Measurements from ENCODE around the gene LYRM4. TPM values are rescaled to one million over a fixed set of nuclear protein-coding genes. Genes with fewer than 3 reads are reported as not detected.

Gene LYRM4
- total RNA-seq, 1 experiment from 2014 or later: 44.3 TPM

GRCh38 chr6:5109436-5109835 is 151.3 kb downstream of the LYRM4 start:
- Histone ChIP-seq H3K14ac (ENCODE audit: insufficient read depth, low read length) (no peak overlapping the region), H4K5ac (ENCODE audit: insufficient read length, low read depth, low read length) (no peak overlapping the region), H3K4me2 (ENCODE audit: insufficient read depth, insufficient read length, low read length) (no peak overlapping the region), H3K27ac (ENCODE audit: insufficient read length, low read depth, low read length) (no peak overlapping the region), H3K23ac (ENCODE audit: insufficient read length, low read depth, low read length) (no peak overlapping the region), H3K18ac (ENCODE audit: insufficient read length, low read depth, low read length) (no peak overlapping the region), H2BK5ac (ENCODE audit: insufficient read length, low read length) (no peak overlapping the region), H3K9me3 (ENCODE audit: control insufficient read depth, low read depth, low read length) (no peaks in the 10 kb centered on the region), H2AFZ (ENCODE audit: low read length) (no peak overlapping the region), H2BK15ac (ENCODE audit: low read depth, low read length) (no peak overlapping the region), H4K8ac (replicated peaks; ENCODE audit: insufficient read length, low read depth, low read length) (no peak overlapping the region), H2BK120ac (ENCODE audit: low read depth, low read length, poor library complexity, severe bottlenecking) (no peak overlapping the region), H3K79me2 (ENCODE audit: insufficient read depth, low read length) (no peaks in the 10 kb centered on the region), H3K9ac (ENCODE audit: extremely low read depth, insufficient read length, low read length) (no peak overlapping the region), H3T11ph (ENCODE audit: low read length) (no peak overlapping the region), H2AK5ac (ENCODE audit: insufficient read length, low read length) (no peak overlapping the region), H3K4ac (ENCODE audit: low read depth, low read length) (no peak overlapping the region), H4K20me1 (ENCODE audit: control insufficient read depth, insufficient read depth, insufficient read length) (no peaks in the 10 kb centered on the region), H2BK20ac (ENCODE audit: low read depth, low read length, poor library complexity, severe bottlenecking) (no peak overlapping the region), H3K79me1 (ENCODE audit: insufficient read depth, low read depth, low read length, poor library complexity, severe bottlenecking) (no peaks in the 10 kb centered on the region), H3K27me3 (ENCODE audit: insufficient read depth, low read length) (no peaks in the 10 kb centered on the region), H2BK12ac (ENCODE audit: insufficient read length, low read depth, low read length) (no peak overlapping the region), H3K56ac (ENCODE audit: insufficient read length, low read depth, low read length) (no peak overlapping the region), H3K23me2 (ENCODE audit: insufficient read length, low read depth, low read length, poor library complexity, severe bottlenecking) (no peaks in the 10 kb centered on the region), H4K91ac (ENCODE audit: insufficient read length, low read depth, low read length) (no peak overlapping the region), H3K4me1 (ENCODE audit: insufficient read depth, low read length) (no peaks in the 10 kb centered on the region; the same call in 1 of the 2 replicates)
- WGBS (ENCODE audit: extremely low coverage, insufficient read length, low lambda C conversion rate): no CpG with 5 or more reads among the region's 10 CpGs
- H3K4me3 Mint-ChIP-seq: no peak overlapping the region
- no peak overlapping the region for H3K27ac Mint-ChIP-seq
- H3K4me1 Mint-ChIP-seq: peaks cover 8 to 10% of the 10 kb centered on the region in 2 experiments
- H3K36me3 Mint-ChIP-seq (ENCODE audit: insufficient read depth in 1 of 3, low read depth in 3 of 3): peaks cover 0 to 8% (median 2%) of the 10 kb centered on the region in 3 experiments; a peak in 2 of 7 replicates
- DNase-seq: no peak
- H3K27me3 Mint-ChIP-seq (ENCODE audit: low read depth): 0 out of 2 replicates have a peak, but pooled peaks cover 2% of the 10 kb centered on the region
- H3K9me3 Mint-ChIP-seq: no peaks in the 10 kb centered on the region
- no peak for TF ChIP-seq CTCF (conservative IDR thresholded peaks at IDR 0.05)

Measured in H9 (cell line).